HepG2 (cell line): Measurements from ENCODE around the gene TATDN2. TPM values are rescaled to one million over a fixed set of nuclear protein-coding genes. Genes with fewer than 3 reads are reported as not detected.

Experiments used
- ELF3 ChIP-seq: IDR thresholded peaks from 2 replicates; pipeline ENCODE4 v1.6.1; 2016; ENCODE audit warnings: missing genetic modification reagents, missing compliant biosample characterization
- HMGA1 ChIP-seq: sonication (generic); formaldehyde crosslinking; conservative IDR thresholded peaks from 2 replicates; pipeline ENCODE4 v1.4.0; 2020; ENCODE audit warnings: missing genetic modification reagents
- KLF11 ChIP-seq: IDR thresholded peaks from 2 replicates; pipeline ENCODE4 v1.6.1; 2016; ENCODE audit warnings: missing compliant biosample characterization
- NFKB2 ChIP-seq: sonication (generic); formaldehyde crosslinking; IDR thresholded peaks from 2 replicates; pipeline ENCODE4 v1.4.0; 2020; ENCODE audit warnings: missing genetic modification reagents, borderline replicate concordance
- ZNF18 ChIP-seq: sonication (generic); formaldehyde crosslinking; IDR thresholded peaks from 2 replicates; pipeline ENCODE4 v1.8.0; 2022; ENCODE audit warnings: mild to moderate bottlenecking, missing genetic modification reagents; ENCODE audit not compliant: insufficient replicate concordance
- ZNF318 ChIP-seq: sonication (generic); formaldehyde crosslinking; IDR thresholded peaks from 2 replicates; pipeline ENCODE4 v1.4.0; 2020; ENCODE audit warnings: mild to moderate bottlenecking, missing genetic modification reagents
- ZNF407 ChIP-seq: sonication (generic); formaldehyde crosslinking; IDR thresholded peaks from one replicate; pipeline ENCODE4 v1.5.1; 2020; ENCODE audit warnings: mild to moderate bottlenecking, missing genetic modification reagents; ENCODE audit errors: not compliant biosample characterization
- polyA plus RNA-seq, 8 experiments: library from polyadenylated mRNA; depleted of rRNA in 3 of 8; stranded (reverse) in 7 of 8; unstranded in 1 of 8; fragments of >200 nt; fragmentation: Illumina TruSeq in 4 of 8; extraction: Trizol in 4 of 8; gene quantifications; 2 replicates each; pipeline versions ENCODE4 v1.2.1 to v1.2.3, GENCODE V29; 2011 to 2016; ENCODE audit warnings: low read depth in 4 of 8, missing spikeins in 1 of 8, mixed read lengths in 1 of 8; ENCODE audit not compliant: insufficient read depth in 1 of 8
- total RNA-seq, 5 experiments: library from RNA; depleted of rRNA; stranded (reverse); fragments of >200 nt; fragmentation: Illumina TruSeq; extraction: Trizol; gene quantifications; 2 replicates each; pipeline ENCODE4 v1.2.3, GENCODE V29; 2016; ENCODE audit warnings: low read depth in 1 of 5

The TATDN2 gene
- total and polyA plus RNA-seq, 2 of the 13 experiments (the other 11 are each of a cell fraction or from before 2014, with no cell fraction given) = 12.1 to 21.9 TPM

GRCh38 chr3:10228248-10228950 is 19.9 kb upstream of the TATDN2 start (continued):
- TF ChIP-seq ZNF318 (CRISPR knock-in tag) (no peak), ZNF407 (no peak), KLF11 (no peak), ELF3 (no peak), ZNF18 (CRISPR knock-in tag) (no peak), HMGA1 (no peak), NFKB2 (CRISPR knock-in tag) (no peak)
